H9 (cell line): ENCODE results near the gene AGGF1. TPM values are rescaled to one million over a fixed set of nuclear protein-coding genes. Genes with fewer than 3 reads are reported as not detected.

ENCODE experiments used
- DNase-seq: peaks from one replicate; pipeline ENCODE4 v3.0.0-alpha.2; 2017
- H2AFZ ChIP-seq: one replicate; pipeline ENCODE4 v1.6.1; 2013; ENCODE audit warnings: mild to moderate bottlenecking, low read length, control low read depth, moderate library complexity
- H2AK5ac ChIP-seq: 2 replicates; pipeline ENCODE4 v1.6.1; 2013; ENCODE audit warnings: low read length, control low read depth, mixed read lengths; ENCODE audit not compliant: insufficient read length
- H2BK120ac ChIP-seq: one replicate; pipeline ENCODE4 v1.6.1; 2013; ENCODE audit warnings: low read depth, mild to moderate bottlenecking, low read length, control low read depth, inconsistent platforms; ENCODE audit not compliant: poor library complexity, severe bottlenecking
- H2BK12ac ChIP-seq: 2 replicates; pipeline ENCODE4 v1.6.1; 2013; ENCODE audit warnings: low read length, control low read depth, mixed read lengths, low read depth; ENCODE audit not compliant: insufficient read length
- H2BK15ac ChIP-seq: 2 replicates; pipeline ENCODE4 v1.6.1; 2013; ENCODE audit warnings: low read depth, low read length, control low read depth
- H2BK20ac ChIP-seq: one replicate; pipeline ENCODE4 v1.6.1; 2013; ENCODE audit warnings: low read depth, mild to moderate bottlenecking, low read length, control low read depth, inconsistent platforms; ENCODE audit not compliant: poor library complexity, severe bottlenecking
- H2BK5ac ChIP-seq: 2 replicates; pipeline ENCODE4 v1.6.1; 2013; ENCODE audit warnings: low read length, control low read depth, mixed read lengths; ENCODE audit not compliant: insufficient read length
- H3K14ac ChIP-seq: 2 replicates; pipeline ENCODE4 v1.6.1; 2013; ENCODE audit warnings: low read length, control low read depth; ENCODE audit not compliant: insufficient read depth
- H3K18ac ChIP-seq: 2 replicates; pipeline ENCODE4 v1.6.1; 2013; ENCODE audit warnings: low read depth, mild to moderate bottlenecking, mixed read lengths, low read length, control low read depth; ENCODE audit not compliant: insufficient read length
- H3K23ac ChIP-seq: 2 replicates; pipeline ENCODE4 v1.6.1; 2013; ENCODE audit warnings: low read length, control low read depth, mixed read lengths, low read depth; ENCODE audit not compliant: insufficient read length
- H3K23me2 ChIP-seq: 2 replicates; pipeline ENCODE4 v1.6.1; 2013; ENCODE audit warnings: low read depth, mild to moderate bottlenecking, mixed read lengths, low read length, control low read depth; ENCODE audit not compliant: insufficient read length, poor library complexity, severe bottlenecking
- H3K27ac ChIP-seq: 2 replicates; pipeline ENCODE4 v1.5.1; 2013; ENCODE audit warnings: low read length, control low read depth, mixed read lengths, low read depth; ENCODE audit not compliant: insufficient read length
- H3K27me3 ChIP-seq: 2 replicates; pipeline ENCODE4 v1.6.1; 2013; ENCODE audit warnings: low read length, control low read depth, inconsistent platforms; ENCODE audit not compliant: insufficient read depth
- H3K4ac ChIP-seq: 2 replicates; pipeline ENCODE4 v1.6.1; 2013; ENCODE audit warnings: low read depth, mild to moderate bottlenecking, control low read depth, inconsistent platforms, low read length, moderate library complexity
- H3K4me1 ChIP-seq: 2 replicates; pipeline ENCODE4 v1.6.1; 2013; ENCODE audit warnings: low read length, control low read depth, inconsistent platforms; ENCODE audit not compliant: insufficient read depth
- H3K4me2 ChIP-seq: 2 replicates; pipeline ENCODE4 v1.6.1; 2013; ENCODE audit warnings: low read length, control low read depth, mixed read lengths; ENCODE audit not compliant: insufficient read length, insufficient read depth
- H3K56ac ChIP-seq: 2 replicates; pipeline ENCODE4 v1.6.1; 2013; ENCODE audit warnings: low read depth, mild to moderate bottlenecking, mixed read lengths, low read length, control low read depth; ENCODE audit not compliant: insufficient read length
- H3K79me1 ChIP-seq: 2 replicates; pipeline ENCODE4 v1.6.1; 2013; ENCODE audit warnings: low read depth, mild to moderate bottlenecking, moderate library complexity, low read length, control low read depth, inconsistent platforms; ENCODE audit not compliant: insufficient read depth, poor library complexity, severe bottlenecking
- H3K79me2 ChIP-seq: 2 replicates; pipeline ENCODE4 v1.6.1; 2013; ENCODE audit warnings: low read length, control low read depth, inconsistent platforms; ENCODE audit not compliant: insufficient read depth
- H3K9ac ChIP-seq: 2 replicates; pipeline ENCODE4 v1.6.1; 2013; ENCODE audit warnings: low read length, control low read depth, mixed read lengths; ENCODE audit not compliant: insufficient read length; ENCODE audit errors: extremely low read depth
- H3K9me3 ChIP-seq: one replicate; pipeline ENCODE4 v1.6.1; 2013; ENCODE audit warnings: low read depth, low read length, inconsistent platforms; ENCODE audit not compliant: control insufficient read depth
- H3T11ph ChIP-seq: one replicate; pipeline ENCODE4 v1.6.1; 2013; ENCODE audit warnings: mild to moderate bottlenecking, low read length, control low read depth, inconsistent platforms
- H4K20me1 ChIP-seq: one replicate; pipeline ENCODE4 v1.6.1; 2013; ENCODE audit not compliant: control insufficient read depth, insufficient read length, insufficient read depth
- H4K5ac ChIP-seq: 2 replicates; pipeline ENCODE4 v1.6.1; 2013; ENCODE audit warnings: low read depth, mild to moderate bottlenecking, mixed read lengths, low read length, control low read depth; ENCODE audit not compliant: insufficient read length
- H4K8ac ChIP-seq: replicated peaks from 2 replicates; pipeline ENCODE4 v1.6.1; 2013; ENCODE audit warnings: low read length, control low read depth, mixed read lengths, low read depth; ENCODE audit not compliant: insufficient read length
- H4K91ac ChIP-seq: 2 replicates; pipeline ENCODE4 v1.6.1; 2013; ENCODE audit warnings: low read depth, mild to moderate bottlenecking, moderate library complexity, mixed read lengths, low read length, control low read depth; ENCODE audit not compliant: insufficient read length
- H3K27ac Mint-ChIP-seq, 3 experiments: 2 replicates in 2 of 3; 3 replicates in 1 of 3; pipeline ENCODE4 v1.8.0; 2020 to 2021; ENCODE audit warnings: mixed read lengths in 3 of 3, mild to moderate bottlenecking in 1 of 3, moderate library complexity in 1 of 3
- H3K27me3 Mint-ChIP-seq: 2 replicates; pipeline ENCODE4 v1.8.0; 2021; ENCODE audit warnings: low read depth, mild to moderate bottlenecking, moderate library complexity, mixed read lengths
- H3K36me3 Mint-ChIP-seq, 3 experiments: 2 replicates in 2 of 3; 3 replicates in 1 of 3; pipeline ENCODE4 v1.8.0; 2020 to 2021; ENCODE audit warnings: low read depth in 3 of 3, mixed read lengths in 3 of 3; ENCODE audit not compliant: insufficient read depth in 1 of 3
- H3K4me1 Mint-ChIP-seq, 2 experiments: 2 replicates each; pipeline ENCODE4 v1.8.0; 2020; ENCODE audit warnings: mixed read lengths in 2 of 2
- H3K4me3 Mint-ChIP-seq, 2 experiments: 2 replicates in 1 of 2; 3 replicates in 1 of 2; pipeline ENCODE4 v1.8.0; 2020 to 2021; ENCODE audit warnings: mild to moderate bottlenecking in 2 of 2, mixed read lengths in 2 of 2, moderate library complexity in 1 of 2
- H3K9me3 Mint-ChIP-seq, 2 experiments: 2 replicates in 1 of 2; 3 replicates in 1 of 2; pipeline ENCODE4 v1.8.0; 2020; ENCODE audit warnings: mild to moderate bottlenecking in 2 of 2, mixed read lengths in 2 of 2, moderate library complexity in 1 of 2
- WGBS: extraction: QIAGEN DNeasy Blood & Tissue Kit; methylation state at CpG from one replicate; pipeline ENCODE4 v1.1.7; 2013; ENCODE audit warnings: missing lambda C conversion rate, low lambda C conversion rate, mixed read lengths; ENCODE audit not compliant: insufficient read length; ENCODE audit errors: extremely low coverage; 5-methylcytosine and 5-hydroxymethylcytosine counted together
- total RNA-seq: library from RNA; stranded (reverse); gene quantifications from 2 replicates; pipeline ENCODE4 v1.2.1, GENCODE V29; 2021
- TF ChIP-seq, protein P1 (sequence below): fragments of 200-600 bp; sonication (generic); conservative IDR thresholded peaks from 3 replicates; pipeline ENCODE4 v1.8.0; 2021; ENCODE audit warnings: antibody characterized with exemption, mild to moderate bottlenecking

The AGGF1 gene
- total RNA-seq, 1 experiment from 2014 or later = 13.6 TPM

- Histone ChIP-seq H4K91ac (no peak overlapping the region), H3K23ac (no peak overlapping the region), H4K5ac (no peak overlapping the region), H3K79me2 (no peaks in the 10 kb centered on the region), H4K8ac (no peak overlapping the region), H3K9me3 (no peaks in the 10 kb centered on the region), H2BK15ac (no peak overlapping the region), H3K23me2 (no peaks in the 10 kb centered on the region), H3K9ac (no peak overlapping the region), H2BK120ac (no peak overlapping the region), H3K27me3 (no peaks in the 10 kb centered on the region), H3K18ac (no peak overlapping the region), H2BK5ac (no peak overlapping the region), H3K56ac (no peak overlapping the region), H3K4me2 (no peak overlapping the region), H3T11ph (no peak overlapping the region), H3K79me1 (no peaks in the 10 kb centered on the region), H2AK5ac (no peak overlapping the region), H4K20me1 (no peaks in the 10 kb centered on the region), H3K14ac (no peak overlapping the region), H2BK20ac (no peak overlapping the region), H2BK12ac (no peak overlapping the region), H3K4ac (no peak overlapping the region), H2AFZ (no peak overlapping the region), H3K4me1 (no peaks in the 10 kb centered on the region), H3K27ac (no peak overlapping the region)
- Mint-ChIP-seq H3K9me3 (peaks cover 0 to 2% of the 10 kb centered on the region in 2 experiments; a peak in 2 of 5 replicates), H3K27me3 (no peaks in the 10 kb centered on the region), H3K36me3 (no peaks in the 10 kb centered on the region; a peak in 2 of 7 replicates), H3K27ac (no peak overlapping the region), H3K4me1 (peaks cover 2 to 5% of the 10 kb centered on the region in 2 experiments; a peak in 2 of 4 replicates), H3K4me3 (no peak overlapping the region)
- TF ChIP-seq, protein P1, sequence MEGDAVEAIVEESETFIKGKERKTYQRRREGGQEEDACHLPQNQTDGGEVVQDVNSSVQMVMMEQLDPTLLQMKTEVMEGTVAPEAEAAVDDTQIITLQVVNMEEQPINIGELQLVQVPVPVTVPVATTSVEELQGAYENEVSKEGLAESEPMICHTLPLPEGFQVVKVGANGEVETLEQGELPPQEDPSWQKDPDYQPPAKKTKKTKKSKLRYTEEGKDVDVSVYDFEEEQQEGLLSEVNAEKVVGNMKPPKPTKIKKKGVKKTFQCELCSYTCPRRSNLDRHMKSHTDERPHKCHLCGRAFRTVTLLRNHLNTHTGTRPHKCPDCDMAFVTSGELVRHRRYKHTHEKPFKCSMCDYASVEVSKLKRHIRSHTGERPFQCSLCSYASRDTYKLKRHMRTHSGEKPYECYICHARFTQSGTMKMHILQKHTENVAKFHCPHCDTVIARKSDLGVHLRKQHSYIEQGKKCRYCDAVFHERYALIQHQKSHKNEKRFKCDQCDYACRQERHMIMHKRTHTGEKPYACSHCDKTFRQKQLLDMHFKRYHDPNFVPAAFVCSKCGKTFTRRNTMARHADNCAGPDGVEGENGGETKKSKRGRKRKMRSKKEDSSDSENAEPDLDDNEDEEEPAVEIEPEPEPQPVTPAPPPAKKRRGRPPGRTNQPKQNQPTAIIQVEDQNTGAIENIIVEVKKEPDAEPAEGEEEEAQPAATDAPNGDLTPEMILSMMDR = no peak
- no CpG with 5 or more reads among the region's 6 CpGs for WGBS
- no peak for DNase-seq
These were observed 43.2 kb upstream of the AGGF1 start for GRCh38 chr5:76986825-76987526.
